GM12892 (cell line): ENCODE measurements around the gene SDCBP2.

Experiments
- POLR2A ChIP-seq: IDR thresholded peaks from 2 replicates; pipeline ENCODE4 v1.6.1; 2011; ENCODE audit warnings: low read depth, low read length, control low read depth
- POLR2AphosphoS5 ChIP-seq: IDR thresholded peaks from 2 replicates; pipeline ENCODE4 v1.6.1; 2011; ENCODE audit warnings: low read depth, low read length, control low read depth

- TF ChIP-seq POLR2AphosphoS5: no peak
- TF ChIP-seq POLR2A: no peak
Measured at GRCh38 chr20:1320902-1321653, 7.9 kb downstream of the SDCBP2 start.
